ENCODE data around the gene IRS2.

Gene IRS2

DNA sequence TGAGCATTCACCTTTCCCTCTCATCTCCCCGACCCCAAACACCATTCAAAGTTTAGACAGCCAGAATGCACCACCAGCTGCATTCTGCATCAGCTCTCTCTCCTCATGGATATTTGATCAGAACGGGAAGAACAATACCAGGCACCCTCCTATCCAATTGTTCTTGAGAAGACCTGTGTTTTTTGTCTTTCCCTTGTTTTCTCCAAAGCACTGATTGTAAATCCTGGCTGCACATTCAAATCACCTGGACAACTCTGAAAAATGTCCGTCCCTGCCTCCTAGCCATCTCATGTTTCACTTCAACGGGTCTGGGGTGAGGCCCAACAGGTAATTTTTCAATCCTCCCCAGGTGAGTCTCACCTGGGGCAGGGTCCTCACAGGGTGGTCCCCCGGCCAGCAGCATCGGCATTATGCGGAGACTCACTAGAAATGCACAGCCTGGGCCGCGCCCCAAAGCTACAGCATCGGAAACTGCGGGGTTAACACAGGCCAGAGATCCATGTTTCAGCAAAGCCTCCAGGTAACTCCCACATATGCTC, 5.5 kb downstream of the IRS2 start:
- DNase-seq (ENCODE audit: low read depth in 2 of 2): no peak

DNA sequence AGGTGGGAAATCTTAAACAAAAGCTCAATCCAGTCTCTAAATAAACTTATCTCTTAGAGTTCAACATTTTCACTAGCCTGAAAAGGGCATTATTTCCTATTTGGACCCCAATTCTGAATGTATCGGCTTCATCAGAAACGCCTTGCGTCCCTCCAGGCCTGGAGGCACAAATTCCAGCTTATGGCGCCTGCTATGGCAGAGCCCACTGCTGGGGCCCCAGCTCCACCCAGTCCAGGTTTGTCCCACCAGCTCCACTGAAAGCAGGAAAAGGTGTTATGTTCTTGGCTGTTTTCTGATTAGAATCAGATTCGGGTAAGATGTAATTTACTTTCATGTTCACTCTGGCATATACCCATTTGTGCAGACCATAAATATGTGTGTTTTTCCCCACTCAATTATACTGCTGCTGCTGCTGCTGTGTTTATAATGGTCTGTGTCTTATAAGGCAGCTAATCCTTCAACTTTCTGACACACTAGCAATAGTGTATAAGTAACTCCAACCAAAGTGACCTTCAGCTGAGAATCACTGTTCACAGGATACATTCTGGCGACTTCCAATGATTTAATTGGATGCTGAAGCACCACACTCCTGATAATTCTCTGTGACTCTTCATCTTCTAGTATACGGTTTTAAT, 6.4 kb downstream of the IRS2 start:
- DNase-seq (ENCODE audit: low read depth in 2 of 2): no peak

DNA sequence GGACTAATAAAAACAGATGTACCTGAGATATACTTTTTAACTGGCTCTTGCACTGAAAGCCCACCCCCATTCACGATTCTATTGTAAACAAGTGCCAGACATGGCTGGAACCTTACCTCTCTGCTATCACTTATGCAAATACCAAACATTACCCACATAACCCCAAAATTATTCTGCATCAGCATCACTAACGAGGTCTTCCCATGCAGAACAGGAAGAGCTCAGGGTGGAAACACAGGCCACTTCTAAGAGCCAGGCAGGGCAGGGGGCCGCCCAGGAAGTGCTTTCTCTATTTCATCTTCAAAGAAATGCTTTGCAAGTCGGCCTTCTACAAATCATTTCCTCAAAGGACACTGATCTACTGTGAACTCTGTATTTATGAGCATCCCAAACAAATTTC, 7.3 kb downstream of the IRS2 start:
- no peak for DNase-seq (ENCODE audit: low read depth in 2 of 2)

DNA sequence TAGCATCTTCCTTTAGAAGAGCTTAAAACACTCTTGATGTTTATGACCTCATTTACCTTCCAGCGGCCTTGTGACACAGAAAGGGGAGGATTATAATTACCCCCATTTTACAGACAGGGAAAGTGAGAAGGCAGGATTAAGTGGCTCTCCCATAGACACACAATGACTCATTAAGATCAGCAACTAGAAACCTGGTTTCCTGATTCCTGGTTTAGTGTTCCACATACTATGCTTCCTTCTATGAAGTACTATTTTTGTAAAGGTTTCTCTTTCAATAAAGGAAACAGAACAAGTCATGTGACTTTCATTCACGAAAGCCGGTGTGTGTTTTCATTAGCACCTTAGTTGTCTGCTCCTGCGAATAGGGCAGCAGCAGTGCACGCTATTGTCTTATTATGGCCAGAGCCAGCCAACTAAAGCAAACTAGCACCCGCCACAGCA, 8.3 kb downstream of the IRS2 start:
- no peak for DNase-seq (ENCODE audit: low read depth in 2 of 2)

DNA sequence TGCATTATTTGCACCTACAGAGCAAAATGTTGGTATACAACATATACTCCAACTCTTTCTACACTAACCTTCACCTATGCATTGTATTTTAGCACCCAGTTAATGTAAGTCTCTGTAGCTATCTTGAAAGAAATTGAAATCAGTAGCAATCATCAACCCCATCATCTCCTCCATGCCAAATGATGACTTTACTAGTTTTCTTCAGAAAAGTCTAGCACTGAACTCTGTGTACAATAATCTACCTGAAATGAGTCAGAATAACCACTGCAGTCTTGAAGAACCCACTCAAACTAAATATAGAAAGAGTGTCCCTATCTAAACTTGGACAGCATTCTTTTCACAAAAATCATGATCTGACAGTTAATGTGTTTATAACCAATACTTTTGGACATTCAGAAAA, 9.8 kb downstream of the IRS2 start:
- DNase-seq (ENCODE audit: low read depth in 2 of 2): no peak

DNA sequence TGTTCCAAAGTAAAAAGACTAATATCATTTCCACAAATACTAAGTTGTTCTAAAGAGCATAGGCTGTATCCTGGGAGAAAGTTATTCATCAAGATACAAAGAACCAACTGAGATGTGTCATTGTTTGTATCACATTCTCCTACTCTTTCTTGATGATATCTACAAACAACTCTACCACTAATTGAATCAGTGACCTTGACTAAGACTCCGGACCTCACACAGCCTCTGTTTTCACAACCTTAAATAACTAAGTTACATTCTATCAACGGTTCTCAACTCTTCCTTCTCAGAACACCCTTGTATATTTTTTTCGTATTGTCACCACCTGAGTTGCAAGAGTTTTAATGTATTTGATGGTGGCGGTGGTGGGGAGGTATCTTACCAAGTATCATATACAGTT, 12.6 kb downstream of the IRS2 start:
- DNase-seq (ENCODE audit: low read depth in 2 of 2): no peak

DNA sequence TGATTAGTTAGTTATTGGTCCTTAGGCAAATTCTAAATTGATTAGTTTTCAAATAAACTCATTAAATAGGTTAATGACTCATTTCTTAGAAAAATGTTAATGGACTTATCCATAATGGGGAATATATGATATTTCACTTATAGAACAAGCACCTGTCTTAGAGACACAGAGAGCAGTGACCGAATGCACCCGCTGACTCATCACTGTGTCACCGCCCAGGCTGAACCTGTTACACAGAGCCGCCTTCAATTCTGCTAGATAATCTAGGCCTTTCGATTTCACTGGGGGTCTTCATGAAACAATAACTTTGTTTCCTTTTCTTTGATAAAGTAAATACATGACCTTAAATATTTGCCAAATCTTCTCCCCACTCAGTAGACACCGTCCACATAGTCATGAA, 13.1 kb downstream of the IRS2 start:
- peak in 1 of 2 donors; percentile 32 for DNase-seq (ENCODE audit: low read depth in 2 of 2)

DNA sequence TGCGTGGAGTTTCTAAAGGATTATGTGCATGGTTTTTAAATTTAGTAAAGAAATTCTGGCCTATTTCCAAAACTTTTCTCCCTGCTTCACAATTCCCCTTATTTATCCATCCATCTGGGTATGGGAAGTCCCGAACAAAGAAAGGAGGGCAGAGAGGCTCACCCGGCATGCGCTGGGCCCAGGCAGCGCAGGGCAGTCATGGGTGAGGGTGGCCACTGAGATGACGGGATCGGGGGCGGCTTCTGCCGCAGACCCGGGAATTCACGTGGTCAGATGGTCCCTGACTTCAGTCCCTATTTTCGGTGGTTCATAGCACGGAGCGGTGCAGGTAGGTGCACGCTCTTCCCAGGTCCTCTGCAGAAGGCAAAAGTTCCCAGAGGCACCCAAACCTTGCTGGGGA, 14.5 kb downstream of the IRS2 start:
- no peak for DNase-seq (ENCODE audit: low read depth in 2 of 2)

DNA sequence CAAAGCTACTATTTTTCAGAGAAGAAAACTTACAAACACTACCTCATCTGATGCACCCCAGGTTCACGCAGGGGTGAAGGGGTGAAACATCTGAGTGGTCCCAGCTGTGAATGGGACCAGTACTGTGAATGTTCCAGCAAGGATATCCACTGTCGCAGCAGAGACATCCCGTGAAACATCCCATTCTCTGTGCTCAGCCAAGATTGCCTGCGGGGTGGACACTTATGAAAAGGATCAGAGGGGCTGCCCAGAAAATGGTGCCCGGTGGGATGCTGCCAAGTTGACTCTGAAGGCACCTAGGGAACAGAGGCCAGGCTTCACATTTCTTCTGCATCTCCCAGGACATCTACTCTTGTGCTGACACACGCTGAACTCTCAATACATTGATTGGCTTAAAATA, 15.9 kb downstream of the IRS2 start:
- no peak for DNase-seq (ENCODE audit: low read depth in 2 of 2)

DNA sequence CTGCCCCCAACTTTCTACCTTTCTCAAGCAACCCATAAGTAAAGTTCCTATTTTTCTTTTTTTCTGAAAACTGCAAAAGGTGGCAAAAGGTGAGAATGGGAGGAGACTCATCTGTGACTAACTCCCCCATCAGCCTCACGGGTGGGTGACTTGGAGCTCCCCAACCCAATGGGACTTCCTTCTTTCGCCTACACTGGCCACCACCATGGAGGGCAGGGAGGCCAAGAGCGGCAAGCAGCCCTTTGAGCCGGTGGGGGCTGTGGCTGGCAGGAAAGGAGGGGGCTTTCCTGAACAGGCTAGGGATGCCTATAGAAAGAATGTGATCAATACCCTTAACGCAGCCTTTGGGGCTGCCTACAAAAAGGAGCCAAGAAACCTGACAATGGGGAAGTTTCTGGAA, 16.5 kb downstream of the IRS2 start:
- DNase-seq (ENCODE audit: low read depth in 2 of 2): no peak

DNA sequence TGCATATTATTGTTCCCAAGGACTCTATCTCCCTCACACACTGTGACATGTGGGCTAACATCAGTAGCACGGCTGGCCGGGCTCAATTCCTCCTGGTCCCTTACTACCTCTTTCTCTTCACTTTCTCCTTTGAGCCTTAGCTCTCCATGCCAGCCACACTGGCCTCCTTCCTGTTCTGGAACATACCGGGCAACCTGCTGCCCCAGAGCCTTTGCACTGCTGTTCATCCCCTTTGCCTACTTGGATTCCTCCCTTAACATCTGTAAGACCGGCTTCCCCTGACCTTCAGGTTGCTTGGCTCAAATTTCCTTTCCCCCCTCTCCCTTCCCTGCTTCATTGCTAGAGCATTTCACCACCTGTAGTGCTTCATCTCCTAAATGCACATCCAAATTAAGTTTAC, 17.1 kb downstream of the IRS2 start:
- no peak for DNase-seq (ENCODE audit: low read depth in 2 of 2)

DNA sequence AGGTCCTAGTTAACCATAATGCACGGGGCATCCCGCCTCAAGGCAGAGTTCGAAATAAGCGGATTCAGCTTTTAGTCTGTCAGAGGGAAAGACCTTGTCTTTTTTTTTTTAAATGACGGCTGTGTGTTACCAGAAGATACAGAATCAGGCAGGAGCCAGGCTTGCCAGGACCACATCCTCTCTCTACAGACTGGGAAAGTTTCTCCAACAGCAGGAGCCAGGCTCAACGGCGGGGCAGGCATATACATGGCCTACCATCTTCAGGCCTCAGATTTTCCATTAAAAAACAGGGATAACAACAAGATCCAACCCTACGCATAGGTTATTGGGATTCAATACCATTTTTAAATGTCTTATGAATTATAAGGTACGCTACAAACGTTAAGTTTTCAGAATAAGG, 17.8 kb downstream of the IRS2 start:
- no peak for DNase-seq (ENCODE audit: low read depth in 2 of 2)

DNA sequence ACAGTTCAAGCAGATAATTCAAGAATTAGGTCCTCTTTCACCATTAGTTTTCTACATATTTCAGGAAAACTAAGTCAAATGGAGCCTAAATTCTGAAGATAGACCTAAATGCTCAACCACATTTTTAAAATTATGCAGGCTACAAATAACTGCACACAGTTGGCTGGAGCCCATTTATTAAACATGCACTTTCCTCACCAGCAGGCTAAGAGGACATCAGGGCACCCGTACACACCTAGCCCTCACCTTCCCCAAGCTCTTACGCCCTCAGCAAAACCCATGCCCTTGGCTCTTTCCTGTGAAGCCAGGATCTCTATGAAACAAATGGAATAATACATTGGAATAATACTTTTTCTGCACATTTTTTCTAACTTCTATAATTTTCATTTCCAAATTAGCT, 18.2 kb downstream of the IRS2 start:
- no peak for DNase-seq (ENCODE audit: low read depth in 2 of 2)

DNA sequence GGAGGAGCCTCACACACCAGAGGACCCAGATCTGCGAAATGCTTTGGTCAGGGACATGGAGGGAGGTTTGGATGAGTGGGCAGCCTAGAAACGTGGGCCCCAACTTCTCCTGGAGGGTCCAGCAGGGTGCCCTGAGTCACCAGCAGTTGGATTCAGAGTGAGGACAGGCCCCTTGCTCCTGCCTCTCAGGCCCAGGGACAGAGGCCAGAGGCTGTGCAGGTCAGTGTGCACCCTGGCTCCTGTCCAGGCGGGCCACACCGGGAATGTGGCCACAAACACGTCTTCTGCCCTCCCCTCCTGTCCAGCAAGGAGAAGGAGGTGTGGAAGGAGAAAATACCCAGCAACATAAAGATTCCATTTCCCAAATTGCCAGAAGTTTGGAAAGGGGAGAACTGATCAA, 19.4 kb downstream of the IRS2 start:
- no peak for DNase-seq (ENCODE audit: low read depth in 2 of 2)

DNA sequence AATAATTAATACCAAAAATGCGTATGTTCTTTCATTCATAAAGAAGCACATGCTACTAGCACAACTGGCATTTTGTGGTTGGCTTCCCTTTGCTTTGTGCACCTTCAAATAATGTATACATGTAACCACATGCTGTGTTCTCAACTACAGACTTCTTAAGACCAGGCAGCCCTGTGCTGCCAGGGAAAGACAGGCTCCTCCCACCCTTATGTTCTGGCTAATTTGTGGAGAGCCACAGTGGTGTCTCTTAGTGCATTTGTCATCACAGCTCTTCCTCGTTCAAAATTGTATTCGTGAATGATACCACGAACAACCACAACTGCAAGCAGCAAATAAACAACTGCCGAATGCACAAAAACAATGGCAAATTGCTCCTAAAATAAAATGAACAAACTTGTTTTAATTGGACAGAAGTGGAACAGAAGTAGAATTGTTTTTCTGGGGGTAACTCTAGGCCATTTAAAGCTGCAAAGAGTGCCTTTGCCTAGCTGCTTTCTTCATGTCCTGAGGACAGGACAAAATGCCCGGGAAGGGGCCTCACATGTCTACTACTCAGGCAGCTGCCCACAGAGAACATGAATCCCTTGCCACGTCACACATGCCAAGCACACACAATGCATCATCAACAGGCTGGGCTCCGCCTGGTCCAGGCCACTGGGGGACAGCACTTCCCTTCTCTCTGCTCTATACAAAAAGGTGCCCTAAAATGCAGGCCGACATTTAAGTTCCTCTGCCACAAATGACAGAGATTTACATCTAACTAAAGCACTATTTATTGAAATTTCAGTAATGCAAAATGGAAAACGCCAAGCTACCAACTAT, 21.7 kb downstream of the IRS2 start:
- DNase-seq (ENCODE audit: low read depth in 2 of 2): no peak

DNA sequence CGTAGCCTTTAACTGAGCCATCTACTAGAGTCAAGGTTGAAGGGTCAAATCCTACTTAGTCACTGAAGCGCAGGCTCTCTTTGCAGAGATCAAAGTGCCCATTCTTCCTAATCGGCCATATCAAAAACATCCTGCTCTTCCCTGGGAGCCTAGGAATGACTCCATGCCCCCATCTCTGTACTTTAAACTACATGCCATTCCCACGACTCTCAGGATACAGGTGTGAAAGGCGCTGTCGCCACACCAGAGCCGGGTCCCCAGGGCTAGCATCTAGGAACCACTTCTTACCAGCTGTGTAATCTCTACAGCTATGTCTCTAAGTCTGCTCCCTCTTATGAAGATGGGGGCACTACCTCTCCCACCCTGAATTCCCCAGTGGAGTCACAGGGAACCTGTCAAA, 22.3 kb downstream of the IRS2 start:
- no peak for DNase-seq (ENCODE audit: low read depth in 2 of 2)

DNA sequence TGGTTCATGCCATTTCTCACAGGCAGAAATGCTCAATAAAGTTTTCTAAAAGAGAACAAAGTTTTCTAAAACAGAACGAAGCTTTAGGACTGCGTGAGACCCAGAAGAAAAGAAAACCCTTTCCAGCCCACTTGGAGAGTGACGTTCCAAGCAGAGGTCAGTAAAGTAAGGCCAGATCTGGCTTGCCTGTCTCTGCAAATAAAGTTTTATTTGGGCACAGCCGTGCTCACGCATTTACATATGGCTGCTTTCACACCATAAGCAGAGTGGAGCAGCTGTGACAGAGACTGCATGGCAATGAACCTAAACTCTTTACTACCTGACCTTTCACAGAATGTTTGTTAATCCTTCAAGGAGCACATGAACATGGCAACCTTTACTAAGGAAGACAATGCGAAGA, 23.6 kb downstream of the IRS2 start:
- no peak for DNase-seq (ENCODE audit: low read depth in 2 of 2)

DNA sequence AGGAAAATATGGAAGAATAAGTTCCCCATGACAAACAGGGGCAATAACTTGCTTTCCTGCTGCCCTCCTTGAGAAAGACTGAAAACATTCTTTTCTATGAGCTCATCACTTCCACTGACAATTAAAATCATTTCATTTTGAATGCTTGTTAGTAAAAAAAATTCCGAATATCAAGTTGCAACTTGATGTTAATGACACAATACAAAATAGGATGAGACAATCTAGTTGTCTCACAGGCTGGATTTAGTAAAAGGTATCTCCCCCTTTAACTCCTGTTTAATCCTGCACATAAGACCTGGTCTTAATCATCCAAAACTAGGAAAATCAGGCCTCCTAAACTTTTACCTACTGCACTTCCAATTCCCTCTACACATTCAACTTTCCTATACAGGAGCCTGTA, 24.7 kb downstream of the IRS2 start:
- no peak for DNase-seq (ENCODE audit: low read depth in 2 of 2)

DNA sequence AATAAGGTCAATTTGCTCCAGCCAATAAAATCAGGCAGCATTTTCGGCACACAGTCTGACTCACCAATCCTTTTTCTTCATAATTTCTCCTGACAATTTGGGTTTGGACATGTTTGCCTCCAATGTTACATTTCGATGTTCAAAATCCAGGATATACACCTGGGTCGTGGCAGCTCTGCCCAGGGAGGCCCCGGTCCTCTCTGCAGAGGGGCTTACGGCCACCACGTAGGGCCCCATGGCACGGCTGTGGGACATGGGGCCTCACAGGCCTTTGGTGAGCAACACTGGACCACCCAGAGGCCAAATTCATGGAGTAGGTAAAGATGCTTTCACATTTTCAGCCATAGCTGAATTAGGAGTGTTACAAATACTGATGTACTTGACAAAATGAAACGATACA, 25.4 kb downstream of the IRS2 start:
- no peak for DNase-seq (ENCODE audit: low read depth in 2 of 2)

DNA sequence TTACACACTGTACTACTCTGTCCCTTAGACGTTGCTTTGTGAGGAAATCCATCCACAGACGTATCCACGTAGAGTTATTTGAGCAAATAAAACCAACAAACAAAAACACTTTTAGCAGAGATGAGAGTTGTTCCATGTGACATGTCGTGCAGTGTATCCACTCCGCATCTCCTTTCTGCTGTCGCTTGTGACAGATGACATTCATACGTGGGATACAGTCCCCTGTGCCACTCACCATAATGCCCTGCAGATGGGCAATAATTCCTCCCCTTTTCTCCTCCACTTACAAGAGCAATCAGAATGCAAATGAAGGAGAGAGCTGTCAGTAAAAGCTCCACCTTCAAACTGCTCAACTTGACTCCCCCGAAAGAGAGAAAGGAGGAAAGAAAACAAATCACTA, 26.0 kb downstream of the IRS2 start:
- DNase-seq (ENCODE audit: low read depth in 2 of 2): no peak

DNA sequence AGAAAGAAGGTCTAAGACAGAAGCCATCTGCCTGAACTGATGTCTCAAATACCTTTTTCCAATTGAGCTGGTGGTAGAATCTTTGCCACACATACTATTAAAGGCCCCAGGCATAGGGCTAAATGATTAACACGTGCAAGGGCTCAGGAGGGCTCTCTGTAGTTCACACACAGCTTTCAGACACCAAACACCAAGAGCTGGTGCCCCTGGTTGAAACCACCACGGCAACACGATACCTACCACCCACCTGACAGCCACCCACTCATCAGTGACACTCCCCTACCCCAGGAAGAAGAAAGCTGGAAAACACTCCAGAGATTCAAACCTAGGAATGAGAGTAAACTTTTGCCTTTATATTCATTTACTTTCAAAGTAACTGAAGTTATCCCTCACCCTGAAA, 26.8 kb downstream of the IRS2 start:
- DNase-seq (ENCODE audit: low read depth in 2 of 2): no peak

DNA sequence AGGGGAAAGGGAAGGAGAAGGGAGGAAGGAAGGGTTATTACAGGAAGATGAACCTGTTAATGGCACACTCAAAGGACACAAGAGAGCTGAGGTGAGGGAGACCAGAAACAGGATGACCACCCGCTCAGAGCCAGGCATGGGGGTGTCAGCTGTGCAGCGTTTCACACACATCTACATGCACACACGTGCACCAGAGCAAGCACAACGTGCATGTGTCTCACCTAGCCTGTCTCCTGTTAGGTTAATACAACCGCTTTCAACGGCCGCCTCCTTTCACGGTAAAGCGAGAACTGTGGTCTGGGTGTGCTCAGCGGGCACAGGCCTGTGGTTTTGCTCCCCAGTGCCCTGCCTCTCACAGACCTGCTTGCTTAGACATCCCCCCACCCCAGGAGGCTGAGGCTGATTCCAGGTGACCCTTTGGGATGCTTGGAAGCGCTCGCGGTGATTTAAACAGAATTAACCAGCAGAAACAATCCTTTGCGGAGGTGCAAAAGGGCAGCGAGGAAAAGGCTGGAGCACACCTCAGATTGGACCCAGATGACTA, 27.4 kb downstream of the IRS2 start:
- DNase-seq (ENCODE audit: low read depth in 2 of 2): no peak

DNA sequence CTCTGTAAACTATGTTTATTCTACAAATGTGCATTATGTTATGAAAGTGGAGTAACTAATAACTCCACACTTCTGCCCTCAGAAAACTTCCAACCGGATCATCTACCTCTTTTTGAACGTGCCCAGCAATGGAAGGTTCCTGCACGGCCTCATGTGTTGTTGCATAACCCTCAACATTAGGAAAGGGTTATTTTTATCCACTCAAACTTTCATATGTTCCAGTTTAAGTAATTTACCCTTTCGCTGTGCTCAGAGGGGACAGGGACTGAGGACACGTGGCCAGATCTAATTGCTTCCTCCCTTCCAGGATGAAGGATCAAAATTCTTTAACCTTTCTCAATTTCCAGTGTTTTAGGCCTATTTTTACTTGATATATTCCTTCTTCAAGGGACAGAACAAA, 29.6 kb downstream of the IRS2 start:
- DNase-seq (ENCODE audit: low read depth in 2 of 2): no peak

Measured in stimulated activated CD8-positive, alpha-beta memory T cell treated with anti-CD3 and anti-CD28 coated beads, Interleukin-15, amount 100 ng/mL, for 48 hours (primary cell).